Middle frontal gyrus (tissue), 1 donor: ENCODE data around the gene CHRNB2.

ENCODE experiments used
- DNase-seq: peaks from one replicate; pipeline ENCODE4 v3.0.0-alpha.2; 2015; ENCODE audit warnings: low spot score; ENCODE audit errors: extremely low spot score

The CHRNB2 gene

DNA sequence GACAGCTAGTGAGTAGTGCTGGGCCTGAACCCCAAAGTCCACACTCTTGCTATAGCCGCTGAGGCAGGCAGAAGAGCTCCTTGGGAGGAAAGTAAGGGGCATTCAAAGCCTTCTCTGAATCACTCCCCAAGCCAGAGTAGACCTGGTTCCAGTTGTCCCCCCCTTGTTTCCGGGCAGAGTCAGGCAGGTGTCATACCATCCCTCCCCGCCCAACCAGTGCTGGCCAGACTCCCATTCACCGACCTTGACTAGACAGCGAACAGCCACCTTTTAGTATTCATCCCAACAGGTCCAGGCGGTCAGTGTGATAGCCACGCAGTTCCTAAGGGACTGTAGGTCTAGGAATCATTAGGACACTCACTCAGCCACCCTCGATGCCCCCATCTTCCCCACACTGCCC is 11.8 kb downstream of the CHRNB2 start:
- DNase-seq, result no peak

DNA sequence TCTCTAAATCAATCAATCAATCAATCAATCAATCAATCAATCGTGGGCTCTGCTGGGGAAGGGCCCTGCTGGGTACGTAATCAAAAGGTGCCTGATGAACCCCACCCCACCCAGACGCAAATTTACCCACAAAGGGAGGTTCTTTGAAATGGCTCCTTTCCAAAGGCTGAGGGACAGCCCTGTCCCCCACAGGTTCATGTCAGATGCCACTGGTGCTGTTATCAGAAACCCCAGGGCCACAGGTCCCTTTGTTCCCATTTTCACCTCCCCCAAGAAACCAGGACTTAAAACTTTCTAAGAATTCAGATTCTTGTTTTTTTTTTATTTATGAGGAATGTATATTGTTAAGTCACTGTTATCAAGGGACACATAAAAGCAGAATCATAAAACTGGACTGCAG is 14.2 kb downstream of the CHRNB2 start:
- no peak for DNase-seq

DNA sequence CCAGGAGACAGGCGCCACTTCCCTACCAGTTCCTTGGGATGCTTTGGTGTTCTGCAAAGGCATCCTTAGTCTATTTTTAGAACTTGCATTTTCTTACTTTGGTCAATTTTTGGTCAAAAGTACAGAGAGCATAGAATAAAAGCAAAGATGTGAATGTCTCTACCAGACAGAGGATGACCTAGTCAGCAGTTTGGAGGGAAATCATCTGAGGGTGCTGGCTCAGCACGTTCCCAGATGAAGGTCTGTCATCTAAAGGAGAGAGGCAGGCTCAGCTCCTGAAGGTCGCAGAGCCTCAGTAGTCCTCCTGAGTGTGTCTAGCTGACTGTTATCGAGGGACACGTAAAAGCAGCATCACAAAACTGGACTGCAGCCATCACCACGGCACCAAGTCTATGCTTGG is 15.3 kb downstream of the CHRNB2 start:
- DNase-seq, result no peak

DNA sequence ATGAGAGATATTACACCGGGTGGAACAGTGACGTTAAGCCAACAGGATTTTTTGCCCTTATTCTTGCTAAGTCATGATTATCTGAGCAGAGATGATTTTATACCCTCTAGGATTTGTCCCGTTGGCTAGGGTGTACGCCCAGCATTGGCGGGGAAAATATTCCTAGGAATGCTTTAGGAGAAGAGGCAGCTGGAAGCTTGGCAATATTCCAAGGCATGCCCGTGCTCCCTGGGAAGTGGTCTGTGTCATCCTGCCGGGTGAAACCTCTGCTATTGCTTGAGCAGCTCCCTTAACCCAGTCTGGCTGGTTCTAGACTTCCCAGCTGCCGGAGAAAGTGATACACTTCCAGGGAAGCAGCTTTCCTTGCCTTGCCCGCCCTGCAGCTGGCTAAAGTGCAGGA is 16.2 kb downstream of the CHRNB2 start:
- no peak for DNase-seq

DNA sequence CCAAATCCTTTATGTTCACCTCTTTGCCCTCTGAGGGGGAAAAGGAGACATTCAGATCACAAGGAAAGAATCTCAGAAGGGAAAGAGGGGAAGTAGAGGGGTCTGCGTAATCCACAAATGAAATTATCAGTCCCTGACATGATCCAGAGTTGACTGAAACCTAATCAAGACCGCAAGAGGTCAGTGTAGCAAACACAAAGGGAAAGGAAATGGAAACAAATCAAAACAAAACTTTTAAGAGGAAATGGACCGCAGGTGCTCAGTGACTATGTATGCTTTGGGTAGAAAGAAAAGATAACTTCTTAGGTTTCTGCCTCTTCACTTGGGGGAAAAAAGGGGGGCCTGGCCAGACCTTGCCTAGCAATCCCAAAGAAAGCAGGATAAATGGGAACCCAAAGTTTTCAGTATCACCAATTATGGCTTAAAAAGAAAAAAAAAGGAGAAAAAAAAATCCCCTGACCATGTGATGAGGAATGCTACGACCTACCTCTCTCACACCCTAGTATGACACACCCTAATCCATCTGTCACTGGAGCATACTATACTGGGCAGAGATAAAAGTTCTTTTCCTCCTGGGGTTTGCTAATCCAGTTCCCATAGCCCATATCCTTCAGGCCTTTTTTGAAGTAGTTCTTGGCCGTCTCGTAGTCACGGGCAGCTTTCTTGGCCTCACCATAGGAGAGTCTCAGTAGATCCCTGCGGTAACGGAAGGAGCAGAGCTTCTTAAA is 16.9 kb downstream of the CHRNB2 start:
- DNase-seq, result no peak

DNA sequence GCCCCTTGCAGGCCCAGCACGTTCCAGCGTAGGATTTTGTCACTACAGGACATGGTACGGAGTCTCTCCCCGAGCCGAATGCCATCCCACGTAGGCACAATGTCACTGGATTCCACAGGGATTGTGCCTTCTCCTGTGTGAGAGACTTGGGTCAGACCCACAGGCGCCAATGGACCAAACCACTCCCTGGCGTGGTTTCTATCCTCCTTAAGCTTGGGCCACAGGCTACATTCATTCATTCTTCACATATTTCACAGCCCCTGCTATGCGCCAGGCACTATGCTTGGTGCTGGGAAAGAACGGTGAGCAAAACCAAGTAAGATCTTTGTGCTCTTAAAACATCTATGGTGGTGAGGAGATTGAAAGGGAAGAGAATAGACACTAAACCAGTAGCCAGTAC is 18.7 kb downstream of the CHRNB2 start:
- no peak for DNase-seq

DNA sequence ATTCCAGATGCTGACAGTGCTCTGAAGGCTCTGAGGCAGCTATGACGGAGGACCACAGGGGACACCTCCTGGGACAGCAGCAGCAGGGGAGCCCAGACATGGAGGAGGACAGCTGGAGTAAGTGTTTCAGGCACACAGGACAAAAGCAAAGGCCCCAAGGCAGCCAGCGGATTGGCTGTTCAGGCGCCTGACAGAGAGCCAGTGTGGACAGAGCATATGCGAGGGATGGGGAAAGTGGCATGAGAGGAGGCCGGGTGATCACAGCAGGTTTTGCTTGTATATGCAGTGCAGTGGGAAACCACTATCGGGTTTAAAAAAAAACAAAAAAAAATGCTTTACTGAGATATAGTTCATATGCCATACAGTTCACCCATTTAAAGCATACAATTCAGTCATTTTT is 19.1 kb downstream of the CHRNB2 start:
- DNase-seq, result no peak

DNA sequence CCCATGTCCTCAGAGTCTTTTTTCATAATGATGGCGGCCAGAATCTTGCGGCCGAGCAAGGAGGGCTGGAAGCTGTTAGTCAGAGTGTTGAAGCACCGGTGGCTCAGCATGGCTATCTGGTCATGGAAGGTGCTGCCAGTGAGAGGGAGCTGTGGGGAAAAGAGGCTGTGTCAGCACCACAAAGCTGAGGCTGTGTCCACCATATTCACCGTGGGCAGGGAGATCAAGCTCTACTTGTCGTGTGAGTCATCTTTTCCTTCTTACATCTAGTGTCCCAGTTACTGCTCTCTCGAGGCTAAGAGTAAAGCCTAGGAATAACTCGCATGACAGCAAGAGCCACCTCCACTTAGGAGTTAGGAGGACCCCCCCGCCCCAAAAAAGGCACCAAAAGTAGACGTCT is 22.2 kb downstream of the CHRNB2 start:
- DNase-seq, result no peak

DNA sequence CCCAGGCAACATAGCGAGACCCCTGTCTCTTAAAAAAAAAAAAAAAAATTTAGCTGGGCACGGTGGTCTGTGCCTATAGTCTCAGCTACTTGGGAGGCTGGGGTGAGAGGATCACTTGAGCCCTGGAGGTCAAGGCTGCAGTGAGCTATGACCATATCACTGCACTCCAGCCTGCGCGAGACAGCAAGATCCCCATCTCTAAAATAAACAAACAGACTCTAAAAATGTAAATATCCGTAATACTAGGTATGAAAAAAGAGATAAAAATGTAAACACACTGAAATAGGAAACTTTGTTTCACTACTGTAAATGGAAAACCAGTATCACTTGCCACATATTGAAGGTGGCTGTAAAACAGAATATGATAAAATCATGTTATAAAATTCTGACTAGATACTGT is 23.2 kb downstream of the CHRNB2 start:
- no peak for DNase-seq

DNA sequence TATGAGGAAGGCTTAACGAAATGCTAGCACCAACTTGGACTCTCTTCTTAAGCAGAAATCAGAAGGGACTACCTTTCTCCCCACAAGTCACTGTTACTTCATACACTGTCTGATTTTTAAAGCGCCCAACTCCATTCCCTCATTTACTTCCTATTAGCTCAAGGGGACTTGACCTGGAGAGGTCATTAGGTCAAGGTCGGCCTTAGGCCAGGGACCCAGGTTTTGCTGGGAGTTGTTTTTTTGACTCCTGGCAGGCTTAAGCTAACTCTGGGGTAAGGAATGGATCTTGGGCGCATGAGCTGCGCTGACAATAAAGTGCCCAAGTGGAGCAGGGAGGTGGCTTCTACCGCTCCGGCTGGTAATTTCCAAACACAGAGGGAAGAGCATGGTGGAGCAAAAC is 23.6 kb downstream of the CHRNB2 start:
- DNase-seq, result no peak

DNA sequence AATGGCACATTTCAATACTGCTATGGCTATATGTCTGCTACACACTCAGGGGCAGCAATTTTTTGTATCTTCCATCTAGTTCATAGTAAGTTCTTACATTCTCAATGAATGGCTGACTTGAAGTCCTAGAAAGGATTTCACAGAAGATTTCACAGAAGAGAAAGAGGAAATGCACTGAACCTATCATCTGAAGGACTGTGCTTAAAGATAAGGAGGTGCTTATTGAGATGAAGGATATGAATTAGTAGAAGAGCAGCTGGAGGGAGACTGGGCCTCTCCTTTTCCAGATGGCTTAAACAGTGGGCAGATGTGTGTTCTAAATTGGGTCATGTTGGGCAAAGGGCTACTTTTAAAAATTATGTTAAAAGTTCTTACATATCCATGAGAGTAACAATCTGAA is 25.8 kb downstream of the CHRNB2 start:
- no peak for DNase-seq

DNA sequence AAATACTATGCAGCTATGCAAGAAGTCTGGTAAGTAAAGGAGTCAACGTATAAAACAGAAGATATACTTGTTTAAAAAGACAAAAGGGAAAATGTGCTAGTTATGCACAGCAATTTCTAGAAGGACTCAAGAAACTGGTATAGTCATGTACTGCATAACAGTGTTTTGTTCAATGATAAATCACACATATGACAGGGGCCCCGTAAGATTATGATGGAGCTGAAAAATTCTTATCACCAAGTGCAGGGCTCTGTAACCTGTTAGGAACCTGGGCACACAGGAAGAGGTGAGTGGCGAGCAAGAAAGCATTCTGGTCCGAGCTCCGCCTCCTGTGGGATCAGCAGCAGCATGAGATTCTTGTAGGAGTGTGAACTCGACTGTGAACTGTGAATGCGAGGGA is 27.2 kb downstream of the CHRNB2 start:
- no peak for DNase-seq

DNA sequence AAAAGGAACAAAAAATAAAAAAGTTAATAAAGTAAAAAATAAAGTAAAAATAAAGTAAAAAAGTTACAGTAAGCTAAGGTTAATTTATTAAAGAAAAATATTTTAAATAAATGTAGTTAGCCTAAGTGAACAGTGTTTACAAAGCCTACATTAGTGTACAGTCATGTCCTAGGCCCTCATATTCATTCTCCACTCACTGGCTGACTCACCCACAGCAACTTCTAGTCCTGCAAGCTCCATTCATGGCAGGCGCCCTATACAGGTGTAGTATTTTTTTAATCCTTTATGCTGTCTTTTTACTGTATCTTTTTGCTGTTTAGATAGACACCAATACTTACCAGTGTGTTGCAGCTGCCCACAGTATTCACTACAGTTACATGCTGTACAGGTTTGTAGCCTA is 28.0 kb downstream of the CHRNB2 start:
- no peak for DNase-seq

DNA sequence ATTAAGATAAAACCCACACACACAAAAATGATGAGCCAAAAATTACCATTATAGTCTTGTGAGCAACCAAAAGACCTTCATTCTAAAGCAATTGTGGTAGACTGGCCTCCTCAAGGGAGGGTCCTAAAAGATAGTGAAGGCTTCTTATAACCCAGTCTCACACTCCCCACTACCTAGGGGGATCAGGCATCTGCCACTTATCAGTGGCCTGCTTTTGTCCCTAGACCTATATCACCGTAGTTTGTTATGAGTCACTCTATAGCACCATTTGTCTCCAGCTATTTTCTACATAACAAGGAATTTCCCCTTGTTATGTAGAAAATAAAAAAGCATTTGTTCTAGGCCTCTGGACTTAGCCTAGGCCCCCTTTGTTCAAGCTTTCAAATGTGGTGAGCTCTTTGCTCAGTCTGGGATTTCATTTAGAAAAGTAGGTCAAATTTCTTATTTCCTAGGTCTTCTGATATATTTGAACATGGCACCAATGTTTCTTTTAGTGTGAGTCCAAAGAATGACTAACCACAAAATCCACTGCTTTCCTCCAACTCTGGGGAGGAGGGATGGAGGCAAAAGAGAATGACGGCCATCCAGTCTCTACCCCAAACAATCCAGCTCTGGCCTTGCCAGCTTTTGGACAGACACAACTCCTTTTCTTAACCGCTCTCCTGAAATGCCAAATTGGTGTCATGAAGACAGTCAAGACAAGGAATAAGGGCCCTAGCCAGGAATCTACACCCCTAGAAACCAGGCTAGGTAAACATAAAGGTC is 31.5 kb downstream of the CHRNB2 start:
- DNase-seq, result no peak

DNA sequence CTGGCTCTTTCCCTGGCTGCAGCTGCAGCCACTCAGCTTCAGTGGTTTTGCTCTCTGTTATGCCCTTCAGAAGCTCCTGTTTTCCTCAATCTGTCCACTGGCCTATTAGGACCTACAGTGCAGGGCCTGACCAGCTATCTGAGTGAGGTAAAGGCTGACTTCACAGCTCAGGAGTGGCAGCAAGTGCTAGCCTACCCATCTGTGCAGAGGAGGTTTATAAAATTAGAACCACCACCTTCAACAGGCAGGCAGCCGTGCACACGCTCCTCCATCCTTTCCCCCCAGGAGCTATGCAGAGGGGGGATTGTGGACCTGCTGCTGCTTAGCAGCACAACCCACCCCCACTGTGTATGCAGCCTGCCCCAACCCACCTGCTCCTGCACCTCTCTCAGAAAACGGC is 32.1 kb downstream of the CHRNB2 start:
- no peak for DNase-seq

DNA sequence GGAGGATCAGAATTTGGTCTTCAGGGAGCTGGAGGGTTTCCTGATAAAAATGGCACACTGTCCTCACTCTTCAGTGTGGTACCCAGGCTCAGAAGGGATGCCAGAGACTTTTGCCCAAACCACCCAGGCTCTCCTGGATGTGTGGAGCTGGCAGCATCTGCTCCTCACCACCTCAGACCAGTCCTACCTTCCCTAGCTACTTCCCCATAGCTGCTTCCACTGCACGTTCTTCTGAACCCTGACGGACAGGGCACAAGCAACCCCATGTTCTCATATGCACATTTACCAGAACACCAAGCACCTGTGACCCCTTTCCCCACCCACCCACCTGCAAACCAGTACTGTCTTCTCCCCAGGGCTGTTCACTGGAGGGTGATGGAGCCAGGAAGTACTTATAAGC is 35.7 kb downstream of the CHRNB2 start:
- DNase-seq, result no peak

DNA sequence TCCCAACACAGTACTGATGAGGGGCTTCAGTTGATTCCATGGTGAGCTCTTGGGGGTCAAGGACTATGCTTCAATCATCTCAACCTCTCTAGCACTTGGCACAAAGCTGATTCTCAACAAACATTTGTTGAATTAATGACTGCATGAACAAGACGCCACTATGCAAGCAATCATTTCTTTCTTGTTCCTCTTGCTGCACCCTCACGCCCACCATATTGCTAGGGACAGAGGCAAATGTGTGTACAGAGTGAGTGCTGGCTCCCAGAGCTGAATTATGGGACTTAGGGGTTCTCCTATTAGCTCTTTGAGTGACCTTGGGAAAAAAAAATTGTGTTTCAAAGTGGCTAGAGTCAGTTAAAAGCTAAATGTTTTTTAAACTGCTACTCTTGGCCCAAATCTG is 38.0 kb downstream of the CHRNB2 start:
- DNase-seq, result no peak

DNA sequence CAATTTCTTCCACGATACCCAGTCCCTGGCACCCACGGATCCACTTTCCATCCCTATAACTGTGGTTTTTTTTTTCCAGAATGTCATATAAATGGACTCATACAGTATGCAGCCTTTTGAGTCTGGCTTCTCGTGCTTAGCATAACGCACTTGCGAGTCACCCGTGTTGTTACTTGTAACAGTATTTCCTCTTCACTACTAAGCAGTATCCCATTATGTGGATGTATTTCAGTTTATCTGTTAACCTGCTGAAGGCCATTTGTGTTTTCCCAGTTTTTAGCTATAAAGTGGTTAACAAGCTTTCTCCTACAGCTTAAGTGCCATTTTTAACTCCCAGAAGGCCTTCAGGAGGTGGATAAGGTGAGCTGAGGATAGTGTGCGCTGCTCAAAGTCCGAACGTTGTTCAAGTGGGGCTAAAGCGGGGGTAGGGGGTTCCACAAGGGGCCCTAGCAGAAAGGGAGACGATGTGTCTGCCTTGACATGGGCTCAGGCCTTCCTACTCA is 39.6 kb downstream of the CHRNB2 start:
- no peak for DNase-seq

DNA sequence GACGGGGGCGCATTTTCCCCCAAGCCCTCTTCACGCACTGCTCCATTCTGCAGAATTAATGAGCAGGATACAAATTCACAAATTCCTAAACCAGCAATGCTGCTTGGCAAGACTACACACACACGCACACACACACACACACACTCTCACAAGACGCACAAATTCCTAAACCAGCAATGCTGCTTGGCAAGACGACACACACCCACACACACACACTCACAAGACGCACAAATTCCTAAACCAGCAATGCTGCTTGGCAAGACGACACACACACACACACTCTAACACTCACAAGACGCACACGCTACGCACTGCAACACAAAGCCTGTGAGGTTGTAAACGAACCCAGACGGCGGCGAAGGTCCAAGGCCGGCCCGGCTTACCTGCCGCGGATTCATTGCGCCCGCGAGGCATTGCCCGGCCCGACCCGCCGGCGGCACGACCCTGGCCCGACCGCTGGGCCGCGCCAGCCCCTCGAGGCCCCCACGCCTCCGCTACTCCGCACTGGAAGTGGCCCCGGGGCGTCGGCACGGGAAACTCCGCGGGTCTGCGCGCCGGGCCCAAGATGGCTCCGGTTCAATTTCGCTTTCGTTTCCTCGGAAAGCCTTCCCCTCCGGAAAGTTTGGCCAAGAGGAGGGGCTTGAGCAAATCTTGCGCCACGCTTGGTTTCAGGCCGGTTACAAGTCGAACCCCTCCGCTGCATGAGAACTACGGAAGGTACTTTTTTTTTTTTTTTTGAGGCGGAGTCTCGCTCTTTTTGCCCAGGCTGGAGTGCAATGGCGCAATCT is 40.2 kb downstream of the CHRNB2 start, which contains the start of gene ADAR:
Gene ADAR (minus strand): TSS at position 578 of the 788 bp plus-strand sequence. CDS start 180 bp downstream, at position 398.
- peak; percentile 66 for DNase-seq

DNA sequence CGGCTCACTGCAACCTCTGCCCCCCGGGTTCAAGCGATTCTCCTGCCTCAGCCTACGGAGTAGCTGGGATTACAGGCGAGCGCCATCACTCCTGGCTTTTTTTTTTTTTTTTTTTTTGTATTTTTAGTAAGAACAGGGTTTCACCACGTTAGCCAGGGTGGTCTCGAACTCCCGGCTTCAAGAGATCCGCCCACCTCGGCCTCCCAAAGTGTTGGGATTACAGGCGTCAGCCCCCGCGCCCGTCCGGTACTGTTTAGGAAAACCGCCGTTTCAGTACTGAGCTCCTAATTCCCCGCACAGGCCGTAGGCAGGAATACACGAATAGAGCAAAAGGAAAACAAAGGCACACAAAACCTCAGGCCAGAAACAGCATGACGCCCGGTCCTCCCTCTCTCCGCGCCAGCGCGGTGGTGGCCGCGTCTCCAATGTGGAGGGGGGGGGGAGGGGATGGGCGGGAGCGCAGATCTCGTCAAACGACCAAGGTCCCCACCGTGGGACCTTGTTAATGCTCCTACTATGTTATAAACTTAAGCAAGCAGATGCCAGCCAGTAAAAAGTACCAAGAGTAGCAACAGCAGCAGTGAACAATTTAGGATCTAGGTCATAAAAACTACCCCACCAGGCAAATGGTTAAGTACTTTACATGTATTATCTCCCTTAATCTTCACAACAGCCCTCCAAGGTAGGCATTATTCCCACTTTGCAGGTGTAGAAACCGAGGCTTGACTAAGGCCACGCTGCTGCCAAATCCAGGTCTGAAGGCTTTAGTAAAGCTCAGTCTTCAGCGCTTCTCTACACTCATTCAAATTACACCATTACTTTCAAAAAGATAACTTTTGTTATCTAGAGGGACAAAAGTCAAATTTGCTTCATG is 41.1 kb downstream of the CHRNB2 start:
- DNase-seq, result no peak
